HS-5 (cell line): ENCODE measurements around the gene ESRRG.

ENCODE experiments used
- DNase-seq: peaks from one replicate; pipeline ENCODE4 v3.0.0-alpha.2; 2012; ENCODE audit warnings: low read depth

Gene ESRRG

GRCh38 chr1:216723274-216723780, at the start of gene ESRRG:
ESRRG (minus strand) TSS chr1:216723429; CDS start chr1:216723299, 130 bp downstream.
- no peak for DNase-seq

- no peak for DNase-seq
Observed at GRCh38 chr1:216771922-216772321, 48.7 kb upstream of the ESRRG start.

- DNase-seq: no peak
Observed at GRCh38 chr1:216766633-216767327, 43.6 kb upstream of the ESRRG start.

GRCh38 chr1:216765346-216766300, 42.4 kb upstream of the ESRRG start:
- DNase-seq: no peak

GRCh38 chr1:216758161-216758560, 34.9 kb upstream of the ESRRG start:
- no peak for DNase-seq

GRCh38 chr1:216757110-216757509, 33.9 kb upstream of the ESRRG start:
- no peak for DNase-seq

GRCh38 chr1:216750961-216751360, 27.7 kb upstream of the ESRRG start:
- DNase-seq: no peak

- no peak for DNase-seq
Observed at GRCh38 chr1:216750031-216750627, 26.9 kb upstream of the ESRRG start.

- no peak for DNase-seq
Observed at GRCh38 chr1:216749232-216749631, 26.0 kb upstream of the ESRRG start.

GRCh38 chr1:216742625-216743024, 19.4 kb upstream of the ESRRG start:
- no peak for DNase-seq

GRCh38 chr1:216740331-216740730, 17.1 kb upstream of the ESRRG start:
- no peak for DNase-seq

GRCh38 chr1:216739793-216740192, 16.6 kb upstream of the ESRRG start:
- no peak for DNase-seq

- DNase-seq: no peak
Observed at GRCh38 chr1:216732121-216732520, 8.9 kb upstream of the ESRRG start.

GRCh38 chr1:216731562-216731961, 8.3 kb upstream of the ESRRG start:
- no peak for DNase-seq

GRCh38 chr1:216726435-216726834, 3.2 kb upstream of the ESRRG start:
- no peak for DNase-seq

GRCh38 chr1:216722821-216723220, 408 bp downstream of the ESRRG start:
- no peak for DNase-seq

GRCh38 chr1:216721863-216722262, 1.4 kb downstream of the ESRRG start:
- DNase-seq: no peak

- no peak for DNase-seq
Observed at GRCh38 chr1:216721062-216721461, 2.2 kb downstream of the ESRRG start.

- no peak for DNase-seq
Observed at GRCh38 chr1:216711712-216712111, 11.5 kb downstream of the ESRRG start.

GRCh38 chr1:216710598-216711333, 12.5 kb downstream of the ESRRG start:
- no peak for DNase-seq

GRCh38 chr1:216710055-216710454, 13.2 kb downstream of the ESRRG start:
- no peak for DNase-seq

GRCh38 chr1:216705676-216706075, 17.6 kb downstream of the ESRRG start:
- no peak for DNase-seq
